GM21423 (cell line): ENCODE data around the gene CDK15.
"Not testable (repeated sequence)": the region's sequence is repeated elsewhere in the genome, so short reads cannot be mapped to it uniquely, and the experiment has no call there.

ENCODE experiments used
- ATAC-seq: cut with Tn5 transposase; IDR thresholded peaks from one replicate; pipeline ENCODE4 v1.9.1; 2021; ENCODE audit warnings: mild to moderate bottlenecking, moderate library complexity; ENCODE audit not compliant: unreplicated experiment

CDK15 gene

GRCh38 chr2:201789395-201789794, 16.9 kb upstream of the CDK15 start:
- ATAC-seq = no peak

- no peak for ATAC-seq
Observed at GRCh38 chr2:201790291-201790690, 16.0 kb upstream of the CDK15 start.

GRCh38 chr2:201790989-201791388, 15.3 kb upstream of the CDK15 start:
- ATAC-seq = no peak

- ATAC-seq = no peak
Observed at GRCh38 chr2:201793631-201794030, 12.7 kb upstream of the CDK15 start.

GRCh38 chr2:201794294-201794693, 12.0 kb upstream of the CDK15 start:
- no peak for ATAC-seq

GRCh38 chr2:201795607-201796477, 10.5 kb upstream of the CDK15 start:
- no peak for ATAC-seq

- ATAC-seq = no peak
Observed at GRCh38 chr2:201796478-201796865, 9.9 kb upstream of the CDK15 start.

- ATAC-seq = no peak
Observed at GRCh38 chr2:201797175-201797840, 9.0 kb upstream of the CDK15 start.

- ATAC-seq = no peak
Observed at GRCh38 chr2:201798252-201798913, 8.0 kb upstream of the CDK15 start.

GRCh38 chr2:201798914-201799285, 7.4 kb upstream of the CDK15 start:
- not testable (repeated sequence) for ATAC-seq

GRCh38 chr2:201807452-201807999, 1.2 kb downstream of the CDK15 start:
- no peak for ATAC-seq

- no peak for ATAC-seq
Observed at GRCh38 chr2:201808027-201808426, 1.7 kb downstream of the CDK15 start.

- no peak for ATAC-seq
Observed at GRCh38 chr2:201809633-201810032, 3.3 kb downstream of the CDK15 start.

GRCh38 chr2:201810604-201811003, 4.3 kb downstream of the CDK15 start:
- ATAC-seq = not testable (repeated sequence)

- ATAC-seq = no peak
Observed at GRCh38 chr2:201813996-201814760, 7.8 kb downstream of the CDK15 start.

GRCh38 chr2:201816657-201817575, 10.6 kb downstream of the CDK15 start:
- ATAC-seq = no peak

- no peak for ATAC-seq
Observed at GRCh38 chr2:201820383-201821007, 14.2 kb downstream of the CDK15 start.

- ATAC-seq = no peak
Observed at GRCh38 chr2:201821080-201821479, 14.7 kb downstream of the CDK15 start.

GRCh38 chr2:201824212-201824611, 17.9 kb downstream of the CDK15 start:
- no peak for ATAC-seq
